H9 (cell line): ENCODE data around the gene SRPK1. TPM values are rescaled to one million over a fixed set of nuclear protein-coding genes. Genes with fewer than 3 reads are reported as not detected.

ENCODE experiments used
- DNase-seq: peaks from one replicate; pipeline ENCODE4 v3.0.0-alpha.2; 2017
- H2AFZ ChIP-seq: one replicate; pipeline ENCODE4 v1.6.1; 2013; ENCODE audit warnings: mild to moderate bottlenecking, low read length, control low read depth, moderate library complexity
- H2AK5ac ChIP-seq: 2 replicates; pipeline ENCODE4 v1.6.1; 2013; ENCODE audit warnings: low read length, control low read depth, mixed read lengths; ENCODE audit not compliant: insufficient read length
- H2BK120ac ChIP-seq: one replicate; pipeline ENCODE4 v1.6.1; 2013; ENCODE audit warnings: low read depth, mild to moderate bottlenecking, low read length, control low read depth, inconsistent platforms; ENCODE audit not compliant: poor library complexity, severe bottlenecking
- H2BK12ac ChIP-seq: 2 replicates; pipeline ENCODE4 v1.6.1; 2013; ENCODE audit warnings: low read length, control low read depth, mixed read lengths, low read depth; ENCODE audit not compliant: insufficient read length
- H2BK15ac ChIP-seq: 2 replicates; pipeline ENCODE4 v1.6.1; 2013; ENCODE audit warnings: low read depth, low read length, control low read depth
- H2BK20ac ChIP-seq: one replicate; pipeline ENCODE4 v1.6.1; 2013; ENCODE audit warnings: low read depth, mild to moderate bottlenecking, low read length, control low read depth, inconsistent platforms; ENCODE audit not compliant: poor library complexity, severe bottlenecking
- H2BK5ac ChIP-seq: 2 replicates; pipeline ENCODE4 v1.6.1; 2013; ENCODE audit warnings: low read length, control low read depth, mixed read lengths; ENCODE audit not compliant: insufficient read length
- H3K14ac ChIP-seq: 2 replicates; pipeline ENCODE4 v1.6.1; 2013; ENCODE audit warnings: low read length, control low read depth; ENCODE audit not compliant: insufficient read depth
- H3K18ac ChIP-seq: 2 replicates; pipeline ENCODE4 v1.6.1; 2013; ENCODE audit warnings: low read depth, mild to moderate bottlenecking, mixed read lengths, low read length, control low read depth; ENCODE audit not compliant: insufficient read length
- H3K23ac ChIP-seq: 2 replicates; pipeline ENCODE4 v1.6.1; 2013; ENCODE audit warnings: low read length, control low read depth, mixed read lengths, low read depth; ENCODE audit not compliant: insufficient read length
- H3K23me2 ChIP-seq: 2 replicates; pipeline ENCODE4 v1.6.1; 2013; ENCODE audit warnings: low read depth, mild to moderate bottlenecking, mixed read lengths, low read length, control low read depth; ENCODE audit not compliant: insufficient read length, poor library complexity, severe bottlenecking
- H3K27ac ChIP-seq: 2 replicates; pipeline ENCODE4 v1.5.1; 2013; ENCODE audit warnings: low read length, control low read depth, mixed read lengths, low read depth; ENCODE audit not compliant: insufficient read length
- H3K27me3 ChIP-seq: 2 replicates; pipeline ENCODE4 v1.6.1; 2013; ENCODE audit warnings: low read length, control low read depth, inconsistent platforms; ENCODE audit not compliant: insufficient read depth
- H3K4ac ChIP-seq: 2 replicates; pipeline ENCODE4 v1.6.1; 2013; ENCODE audit warnings: low read depth, mild to moderate bottlenecking, control low read depth, inconsistent platforms, low read length, moderate library complexity
- H3K4me1 ChIP-seq: 2 replicates; pipeline ENCODE4 v1.6.1; 2013; ENCODE audit warnings: low read length, control low read depth, inconsistent platforms; ENCODE audit not compliant: insufficient read depth
- H3K4me2 ChIP-seq: 2 replicates; pipeline ENCODE4 v1.6.1; 2013; ENCODE audit warnings: low read length, control low read depth, mixed read lengths; ENCODE audit not compliant: insufficient read length, insufficient read depth
- H3K56ac ChIP-seq: 2 replicates; pipeline ENCODE4 v1.6.1; 2013; ENCODE audit warnings: low read depth, mild to moderate bottlenecking, mixed read lengths, low read length, control low read depth; ENCODE audit not compliant: insufficient read length
- H3K79me1 ChIP-seq: 2 replicates; pipeline ENCODE4 v1.6.1; 2013; ENCODE audit warnings: low read depth, mild to moderate bottlenecking, moderate library complexity, low read length, control low read depth, inconsistent platforms; ENCODE audit not compliant: insufficient read depth, poor library complexity, severe bottlenecking
- H3K79me2 ChIP-seq: 2 replicates; pipeline ENCODE4 v1.6.1; 2013; ENCODE audit warnings: low read length, control low read depth, inconsistent platforms; ENCODE audit not compliant: insufficient read depth
- H3K9ac ChIP-seq: 2 replicates; pipeline ENCODE4 v1.6.1; 2013; ENCODE audit warnings: low read length, control low read depth, mixed read lengths; ENCODE audit not compliant: insufficient read length; ENCODE audit errors: extremely low read depth
- H3K9me3 ChIP-seq: one replicate; pipeline ENCODE4 v1.6.1; 2013; ENCODE audit warnings: low read depth, low read length, inconsistent platforms; ENCODE audit not compliant: control insufficient read depth
- H3T11ph ChIP-seq: one replicate; pipeline ENCODE4 v1.6.1; 2013; ENCODE audit warnings: mild to moderate bottlenecking, low read length, control low read depth, inconsistent platforms
- H4K20me1 ChIP-seq: one replicate; pipeline ENCODE4 v1.6.1; 2013; ENCODE audit not compliant: control insufficient read depth, insufficient read length, insufficient read depth
- H4K5ac ChIP-seq: 2 replicates; pipeline ENCODE4 v1.6.1; 2013; ENCODE audit warnings: low read depth, mild to moderate bottlenecking, mixed read lengths, low read length, control low read depth; ENCODE audit not compliant: insufficient read length
- H4K8ac ChIP-seq: replicated peaks from 2 replicates; pipeline ENCODE4 v1.6.1; 2013; ENCODE audit warnings: low read length, control low read depth, mixed read lengths, low read depth; ENCODE audit not compliant: insufficient read length
- H4K91ac ChIP-seq: 2 replicates; pipeline ENCODE4 v1.6.1; 2013; ENCODE audit warnings: low read depth, mild to moderate bottlenecking, moderate library complexity, mixed read lengths, low read length, control low read depth; ENCODE audit not compliant: insufficient read length
- H3K27ac Mint-ChIP-seq, 3 experiments: 2 replicates in 2 of 3; 3 replicates in 1 of 3; pipeline ENCODE4 v1.8.0; 2020 to 2021; ENCODE audit warnings: mixed read lengths in 3 of 3, mild to moderate bottlenecking in 1 of 3, moderate library complexity in 1 of 3
- H3K27me3 Mint-ChIP-seq: 2 replicates; pipeline ENCODE4 v1.8.0; 2021; ENCODE audit warnings: low read depth, mild to moderate bottlenecking, moderate library complexity, mixed read lengths
- H3K36me3 Mint-ChIP-seq, 3 experiments: 2 replicates in 2 of 3; 3 replicates in 1 of 3; pipeline ENCODE4 v1.8.0; 2020 to 2021; ENCODE audit warnings: low read depth in 3 of 3, mixed read lengths in 3 of 3; ENCODE audit not compliant: insufficient read depth in 1 of 3
- H3K4me1 Mint-ChIP-seq, 2 experiments: 2 replicates each; pipeline ENCODE4 v1.8.0; 2020; ENCODE audit warnings: mixed read lengths in 2 of 2
- H3K4me3 Mint-ChIP-seq, 2 experiments: 2 replicates in 1 of 2; 3 replicates in 1 of 2; pipeline ENCODE4 v1.8.0; 2020 to 2021; ENCODE audit warnings: mild to moderate bottlenecking in 2 of 2, mixed read lengths in 2 of 2, moderate library complexity in 1 of 2
- H3K9me3 Mint-ChIP-seq, 2 experiments: 2 replicates in 1 of 2; 3 replicates in 1 of 2; pipeline ENCODE4 v1.8.0; 2020; ENCODE audit warnings: mild to moderate bottlenecking in 2 of 2, mixed read lengths in 2 of 2, moderate library complexity in 1 of 2
- WGBS: extraction: QIAGEN DNeasy Blood & Tissue Kit; methylation state at CpG from one replicate; pipeline ENCODE4 v1.1.7; 2013; ENCODE audit warnings: missing lambda C conversion rate, low lambda C conversion rate, mixed read lengths; ENCODE audit not compliant: insufficient read length; ENCODE audit errors: extremely low coverage; 5-methylcytosine and 5-hydroxymethylcytosine counted together
- total RNA-seq: library from RNA; stranded (reverse); gene quantifications from 2 replicates; pipeline ENCODE4 v1.2.1, GENCODE V29; 2021
- TF ChIP-seq, protein P1 (sequence below): fragments of 200-600 bp; sonication (generic); conservative IDR thresholded peaks from 3 replicates; pipeline ENCODE4 v1.8.0; 2021; ENCODE audit warnings: antibody characterized with exemption, mild to moderate bottlenecking

SRPK1 gene
- total RNA-seq, 1 experiment from 2014 or later, result 93.2 TPM

DNA sequence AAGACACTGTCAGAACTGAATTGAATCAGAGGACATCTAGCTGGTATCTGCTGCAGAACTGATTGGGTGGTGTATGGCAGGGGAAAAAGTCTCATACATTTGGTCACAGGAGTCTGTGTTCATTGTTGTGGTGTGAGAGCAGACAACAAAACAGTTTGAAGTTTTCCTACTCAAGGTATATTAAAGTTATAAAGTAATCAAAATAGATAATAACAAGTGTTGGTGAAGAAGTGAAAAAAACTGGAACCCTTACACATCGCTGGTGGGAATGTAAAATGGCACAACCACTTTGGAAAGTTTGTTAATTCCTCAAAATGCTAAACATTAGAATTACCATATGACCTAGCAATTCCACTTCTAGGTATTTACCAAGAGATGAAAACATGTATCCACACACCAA lies 24.7 kb downstream of the SRPK1 start:
- Histone ChIP-seq H3T11ph (no peak overlapping the region), H3K23me2 (no peaks in the 10 kb centered on the region), H3K9ac (no peak overlapping the region), H3K4me2 (no peak overlapping the region), H3K23ac (no peak overlapping the region), H3K79me1 (peaks cover 6% of the 10 kb centered on the region), H3K27me3 (no peaks in the 10 kb centered on the region), H2AK5ac (no peak overlapping the region), H2BK5ac (no peak overlapping the region), H3K56ac (no peak overlapping the region), H3K14ac (no peak overlapping the region), H2BK20ac (no peak overlapping the region), H2BK12ac (no peak overlapping the region), H2BK120ac (no peak overlapping the region), H3K27ac (no peak overlapping the region), H3K4me1 (0 out of 2 replicates have a peak, but pooled peaks cover 7% of the 10 kb centered on the region), H3K18ac (no peak overlapping the region), H4K5ac (no peak overlapping the region), H4K8ac (no peak overlapping the region), H3K9me3 (no peaks in the 10 kb centered on the region), H3K4ac (no peak overlapping the region), H4K20me1 (no peaks in the 10 kb centered on the region), H2AFZ (no peak overlapping the region), H3K79me2 (peaks cover 20% of the 10 kb centered on the region; the same call in 1 of the 2 replicates), H2BK15ac (no peak overlapping the region), H4K91ac (no peak overlapping the region)
- Mint-ChIP-seq H3K27ac (peak overlapping the region; percentile 5 to 87 (median 12); a peak in 3 of 7 replicates), H3K4me1 (peaks cover 22 to 30% of the 10 kb centered on the region in 2 experiments), H3K9me3 (no peaks in the 10 kb centered on the region), H3K27me3 (no peaks in the 10 kb centered on the region; the same call in 1 of the 2 replicates), H3K36me3 (peaks cover 9 to 33% (median 23%) of the 10 kb centered on the region in 3 experiments; a peak in 5 of 7 replicates), H3K4me3 (no peak overlapping the region)
- WGBS, result no CpG with 5 or more reads among the region's 1 CpG
- no peak for DNase-seq
- TF ChIP-seq, protein P1, sequence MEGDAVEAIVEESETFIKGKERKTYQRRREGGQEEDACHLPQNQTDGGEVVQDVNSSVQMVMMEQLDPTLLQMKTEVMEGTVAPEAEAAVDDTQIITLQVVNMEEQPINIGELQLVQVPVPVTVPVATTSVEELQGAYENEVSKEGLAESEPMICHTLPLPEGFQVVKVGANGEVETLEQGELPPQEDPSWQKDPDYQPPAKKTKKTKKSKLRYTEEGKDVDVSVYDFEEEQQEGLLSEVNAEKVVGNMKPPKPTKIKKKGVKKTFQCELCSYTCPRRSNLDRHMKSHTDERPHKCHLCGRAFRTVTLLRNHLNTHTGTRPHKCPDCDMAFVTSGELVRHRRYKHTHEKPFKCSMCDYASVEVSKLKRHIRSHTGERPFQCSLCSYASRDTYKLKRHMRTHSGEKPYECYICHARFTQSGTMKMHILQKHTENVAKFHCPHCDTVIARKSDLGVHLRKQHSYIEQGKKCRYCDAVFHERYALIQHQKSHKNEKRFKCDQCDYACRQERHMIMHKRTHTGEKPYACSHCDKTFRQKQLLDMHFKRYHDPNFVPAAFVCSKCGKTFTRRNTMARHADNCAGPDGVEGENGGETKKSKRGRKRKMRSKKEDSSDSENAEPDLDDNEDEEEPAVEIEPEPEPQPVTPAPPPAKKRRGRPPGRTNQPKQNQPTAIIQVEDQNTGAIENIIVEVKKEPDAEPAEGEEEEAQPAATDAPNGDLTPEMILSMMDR, result no peak
